Measurements from ENCODE around the gene UCN2.
"Not testable (repeated sequence)": the region's sequence is repeated elsewhere in the genome, so short reads cannot be mapped to it uniquely, and the experiment has no call there.

Gene UCN2

GRCh38 chr3:48536116-48536515 lies 27.5 kb downstream of the UCN2 start:
- no peak for DNase-seq (ENCODE audit: low spot score)

GRCh38 chr3:48535578-48535977 lies 28.0 kb downstream of the UCN2 start:
- DNase-seq (ENCODE audit: low spot score): no peak

- no peak for DNase-seq (ENCODE audit: low spot score)
Measured at GRCh38 chr3:48532977-48533337, 30.6 kb downstream of the UCN2 start.

GRCh38 chr3:48532271-48532976 lies 31.2 kb downstream of the UCN2 start:
- no peak for DNase-seq (ENCODE audit: low spot score)

- DNase-seq (ENCODE audit: low spot score): not testable (repeated sequence)
Measured at GRCh38 chr3:48530701-48531100, 32.9 kb downstream of the UCN2 start.

- DNase-seq (ENCODE audit: low spot score): no peak
Measured at GRCh38 chr3:48528754-48529153, 34.8 kb downstream of the UCN2 start.

- DNase-seq (ENCODE audit: low spot score): no peak
Measured at GRCh38 chr3:48528048-48528447, 35.5 kb downstream of the UCN2 start.

GRCh38 chr3:48524970-48525369 lies 38.6 kb downstream of the UCN2 start:
- DNase-seq (ENCODE audit: low spot score): peak; percentile 9

- DNase-seq (ENCODE audit: low spot score): peak; percentile 24
Measured at GRCh38 chr3:48521635-48522034, 41.9 kb downstream of the UCN2 start.

- DNase-seq (ENCODE audit: low spot score): no peak
Measured at GRCh38 chr3:48519277-48519643, 44.3 kb downstream of the UCN2 start.

GRCh38 chr3:48518638-48519276 lies 44.8 kb downstream of the UCN2 start:
- DNase-seq (ENCODE audit: low spot score): peak; percentile 15

- DNase-seq (ENCODE audit: low spot score): peak; percentile 21
Measured at GRCh38 chr3:48518069-48518468, 45.5 kb downstream of the UCN2 start.

- DNase-seq (ENCODE audit: low spot score): peak; percentile 22
Measured at GRCh38 chr3:48516571-48516970, 47.0 kb downstream of the UCN2 start.

- DNase-seq (ENCODE audit: low spot score): no peak
Measured at GRCh38 chr3:48514431-48515227, 49.0 kb downstream of the UCN2 start.

All from D341Med (cell line).